Fibroblast of lung (primary cell): ENCODE measurements around the gene ZNF467. TPM values are rescaled to one million over a fixed set of nuclear protein-coding genes. Genes with fewer than 3 reads are reported as not detected.

Source experiments
- DNase-seq, 2 donors: peaks; one replicate each; pipeline versions ENCODE4 v3.0.0 to v3.0.0-alpha.2; 2010; ENCODE audit warnings: low read depth in 2 of 2
- H2AFZ ChIP-seq: 2 replicates; pipeline ENCODE4 v1.5.1; 2012; ENCODE audit warnings: low read length, control low read depth, inconsistent platforms
- H3K27ac ChIP-seq: 2 replicates; pipeline ENCODE4 v1.5.1; 2011; ENCODE audit warnings: low read length, control low read depth; ENCODE audit not compliant: insufficient read depth
- H3K27me3 ChIP-seq: 2 replicates; pipeline ENCODE4 v1.5.1; 2011; ENCODE audit warnings: mild to moderate bottlenecking, low read length; ENCODE audit not compliant: control insufficient read depth, insufficient read depth
- H3K36me3 ChIP-seq: 2 replicates; pipeline ENCODE4 v1.5.1; 2011; ENCODE audit warnings: low read length; ENCODE audit not compliant: control insufficient read depth, insufficient read depth
- H3K4me1 ChIP-seq: 2 replicates; pipeline ENCODE4 v1.5.1; 2011; ENCODE audit warnings: low read length; ENCODE audit not compliant: control insufficient read depth, insufficient read depth; ENCODE audit errors: extremely low read depth
- H3K4me2 ChIP-seq: 2 replicates; pipeline ENCODE4 v1.5.1; 2011; ENCODE audit warnings: low read length, control low read depth; ENCODE audit not compliant: insufficient read depth; ENCODE audit errors: extremely low read depth
- H3K4me3 ChIP-seq, 4 experiments: fragments of 200-600 bp in 1 of 4; sonication (generic) in 1 of 4; replicated peaks in 1 of 4; 2 replicates each; pipeline ENCODE4 v1.5.1; 2011 to 2016; ENCODE audit warnings: low read length in 4 of 4, low read depth in 3 of 4, mild to moderate bottlenecking in 3 of 4, control low read depth in 2 of 4, inconsistent platforms in 1 of 4, mixed read lengths in 1 of 4; ENCODE audit not compliant: insufficient read depth in 1 of 4; ENCODE audit errors: control extremely low read depth in 1 of 4
- H3K79me2 ChIP-seq: 2 replicates; pipeline ENCODE4 v1.5.1; 2012; ENCODE audit warnings: mild to moderate bottlenecking, low read length, inconsistent platforms; ENCODE audit not compliant: control insufficient read depth, insufficient read depth
- H3K9ac ChIP-seq: 2 replicates; pipeline ENCODE4 v1.5.1; 2011; ENCODE audit warnings: mild to moderate bottlenecking, low read length, control low read depth; ENCODE audit not compliant: insufficient read depth
- H3K9me3 ChIP-seq: 2 replicates; pipeline ENCODE4 v1.5.1; 2012; ENCODE audit warnings: low read depth, low read length; ENCODE audit not compliant: control insufficient read depth, insufficient read depth
- H4K20me1 ChIP-seq: 2 replicates; pipeline ENCODE4 v1.5.1; 2011; ENCODE audit warnings: low read length; ENCODE audit not compliant: control insufficient read depth, insufficient read depth; ENCODE audit errors: extremely low read depth
- EZH2 ChIP-seq: IDR thresholded peaks from 2 replicates; pipeline ENCODE4 v1.5.1; 2012; ENCODE audit warnings: low read length, control low read depth, mild to moderate bottlenecking; ENCODE audit errors: missing control alignments
- polyA plus RNA-seq, 2 donors: library from polyadenylated mRNA; depleted of rRNA in 1 of 2; stranded (reverse) in 1 of 2; unstranded in 1 of 2; fragments of >200 nt; gene quantifications; 2 replicates each; pipeline ENCODE4 v1.2.1, GENCODE V29; 2011 to 2012; ENCODE audit warnings: missing spikeins in 1 of 2
- total RNA-seq: library from RNA; depleted of rRNA; stranded (reverse); fragments of >200 nt; gene quantifications from 2 replicates; pipeline ENCODE4 v1.2.1, GENCODE V29; 2014
- TF ChIP-seq, protein P1 (sequence below), 2 donors: IDR thresholded peaks in 1 of 2; conservative IDR thresholded peaks in 1 of 2; 1 replicate in 1 of 2; 2 replicates in 1 of 2; pipeline ENCODE4 v1.5.1; 2011 to 2012; ENCODE audit warnings: low read length in 2 of 2, control low read depth in 1 of 2, inconsistent platforms in 1 of 2, low read depth in 1 of 2, mild to moderate bottlenecking in 1 of 2

The ZNF467 gene
- total and polyA plus RNA-seq, 2 donors (not counting 1 experiment from before 2014, with no cell fraction given) = 0.89 to 1.3 TPM

DNA sequence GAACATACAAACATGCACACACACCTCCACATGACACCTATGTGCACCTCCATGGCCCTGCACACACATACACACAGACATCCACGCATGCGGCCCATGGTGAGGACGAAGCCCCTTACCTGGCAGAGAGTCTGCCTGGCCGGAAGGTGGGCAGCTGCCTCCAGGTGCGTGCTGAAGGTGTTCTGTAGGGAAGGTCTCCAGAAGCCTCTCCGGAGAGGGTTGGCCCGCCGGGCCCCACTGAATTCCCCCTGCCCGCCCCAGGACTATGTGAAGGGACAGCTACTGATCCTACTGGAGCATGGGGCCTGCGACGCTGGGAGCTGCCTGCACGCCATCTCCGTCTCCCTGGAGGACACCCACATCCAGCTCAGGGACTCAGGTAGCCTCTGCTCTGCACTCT lies 8.5 kb upstream of the ZNF467 start:
- H3K4me1 ChIP-seq = no peaks in the 10 kb centered on the region
- no peaks in the 10 kb centered on the region for H3K9me3 ChIP-seq
- H3K27ac ChIP-seq = no peak overlapping the region
- no peaks in the 10 kb centered on the region for H3K79me2 ChIP-seq
- no peaks in the 10 kb centered on the region for H4K20me1 ChIP-seq
- no peak for DNase-seq
- no peak for TF ChIP-seq EZH2
- TF ChIP-seq, protein P1, sequence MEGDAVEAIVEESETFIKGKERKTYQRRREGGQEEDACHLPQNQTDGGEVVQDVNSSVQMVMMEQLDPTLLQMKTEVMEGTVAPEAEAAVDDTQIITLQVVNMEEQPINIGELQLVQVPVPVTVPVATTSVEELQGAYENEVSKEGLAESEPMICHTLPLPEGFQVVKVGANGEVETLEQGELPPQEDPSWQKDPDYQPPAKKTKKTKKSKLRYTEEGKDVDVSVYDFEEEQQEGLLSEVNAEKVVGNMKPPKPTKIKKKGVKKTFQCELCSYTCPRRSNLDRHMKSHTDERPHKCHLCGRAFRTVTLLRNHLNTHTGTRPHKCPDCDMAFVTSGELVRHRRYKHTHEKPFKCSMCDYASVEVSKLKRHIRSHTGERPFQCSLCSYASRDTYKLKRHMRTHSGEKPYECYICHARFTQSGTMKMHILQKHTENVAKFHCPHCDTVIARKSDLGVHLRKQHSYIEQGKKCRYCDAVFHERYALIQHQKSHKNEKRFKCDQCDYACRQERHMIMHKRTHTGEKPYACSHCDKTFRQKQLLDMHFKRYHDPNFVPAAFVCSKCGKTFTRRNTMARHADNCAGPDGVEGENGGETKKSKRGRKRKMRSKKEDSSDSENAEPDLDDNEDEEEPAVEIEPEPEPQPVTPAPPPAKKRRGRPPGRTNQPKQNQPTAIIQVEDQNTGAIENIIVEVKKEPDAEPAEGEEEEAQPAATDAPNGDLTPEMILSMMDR (conservative IDR thresholded peaks at IDR 0.05 in 1 of 2, IDR thresholded peaks at IDR 0.05 in 1 of 2; ENCODE audit: low read depth in 1 of 2, low read length in 2 of 2) = no peak
- H2AFZ ChIP-seq = no peak overlapping the region
- no peaks in the 10 kb centered on the region for H3K27me3 ChIP-seq
- H3K36me3 ChIP-seq = no peaks in the 10 kb centered on the region
- no peak overlapping the region for H3K9ac ChIP-seq
- no peak overlapping the region for H3K4me2 ChIP-seq
- H3K4me3 ChIP-seq = no peak overlapping the region

DNA sequence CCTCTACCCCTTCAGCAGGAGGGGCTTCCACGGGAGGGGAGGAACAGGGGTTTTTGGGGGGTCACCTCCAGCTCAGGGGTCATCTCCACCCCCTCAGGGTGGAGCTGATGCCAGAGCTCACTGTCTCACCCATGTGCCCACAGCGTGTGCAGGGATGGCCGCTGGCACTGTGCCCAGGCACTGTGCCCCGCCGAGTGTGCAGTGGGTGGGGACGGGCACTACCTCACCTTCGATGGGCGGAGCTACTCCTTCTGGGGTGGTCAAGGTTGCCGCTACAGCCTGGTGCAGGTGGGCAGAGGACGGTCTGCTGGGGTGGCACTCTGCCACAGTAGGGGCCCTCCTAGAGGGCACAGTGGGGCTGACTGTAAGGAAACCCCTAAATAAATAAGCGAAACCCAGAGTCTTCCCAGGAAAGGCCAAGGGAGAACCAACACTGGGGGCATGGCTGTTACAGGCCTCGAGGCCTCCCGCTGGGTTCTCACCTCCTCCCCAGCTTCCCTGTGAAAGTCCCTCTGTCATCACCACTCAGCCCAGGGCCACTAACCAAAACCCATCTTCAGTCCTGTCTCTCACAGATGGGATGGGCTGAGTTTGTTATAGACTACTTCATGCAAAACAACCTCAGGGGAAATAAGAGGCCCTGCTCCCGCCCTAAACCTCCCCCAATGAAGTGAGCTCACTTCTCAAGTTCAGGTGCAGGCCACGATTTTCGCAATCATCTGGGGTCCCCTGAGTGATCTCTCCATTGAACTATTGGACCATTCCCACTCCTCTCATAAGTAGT lies 7.4 kb upstream of the ZNF467 start:
- no peaks in the 10 kb centered on the region for H3K27me3 ChIP-seq

DNA sequence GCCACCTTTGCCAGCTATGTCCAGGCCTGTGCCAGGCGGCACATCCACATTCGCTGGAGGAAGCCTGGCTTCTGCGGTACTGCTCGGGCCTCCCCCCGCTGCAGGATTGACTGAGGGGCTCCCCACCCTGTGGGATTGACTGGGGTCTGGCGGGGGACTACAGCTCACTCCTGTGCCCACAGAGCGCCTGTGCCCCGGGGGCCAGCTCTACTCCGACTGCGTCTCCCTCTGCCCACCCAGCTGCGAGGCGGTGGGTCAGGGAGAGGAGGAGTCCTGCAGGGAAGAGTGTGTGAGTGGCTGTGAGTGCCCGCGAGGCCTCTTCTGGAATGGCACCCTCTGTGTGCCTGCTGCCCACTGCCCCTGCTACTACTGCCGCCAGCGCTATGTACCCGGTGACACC lies 6.7 kb upstream of the ZNF467 start:
- Histone ChIP-seq H3K9ac (no peak overlapping the region), H3K4me2 (no peak overlapping the region), H3K4me3 (no peak overlapping the region), H4K20me1 (no peaks in the 10 kb centered on the region), H3K27ac (no peak overlapping the region), H3K9me3 (no peaks in the 10 kb centered on the region), H3K79me2 (no peaks in the 10 kb centered on the region), H2AFZ (no peak overlapping the region), H3K36me3 (no peaks in the 10 kb centered on the region), H3K27me3 (peaks cover 3% of the 10 kb centered on the region), H3K4me1 (no peaks in the 10 kb centered on the region)
- no peak for TF ChIP-seq EZH2
- TF ChIP-seq, protein P1 (conservative IDR thresholded peaks at IDR 0.05 in 1 of 2, IDR thresholded peaks at IDR 0.05 in 1 of 2; ENCODE audit: low read depth in 1 of 2, low read length in 2 of 2) = no peak
- DNase-seq = no peak

More for the DNA sequence above, 7.4 kb upstream of the ZNF467 start:
- Histone ChIP-seq H3K79me2 (no peaks in the 10 kb centered on the region), H3K9me3 (no peaks in the 10 kb centered on the region), H4K20me1 (no peaks in the 10 kb centered on the region), H3K9ac (no peak overlapping the region), H3K27ac (no peak overlapping the region), H2AFZ (no peak overlapping the region), H3K4me3 (no peak overlapping the region), H3K36me3 (no peaks in the 10 kb centered on the region), H3K4me1 (no peaks in the 10 kb centered on the region), H3K4me2 (no peak overlapping the region)
- TF ChIP-seq EZH2 = no peak
- TF ChIP-seq, protein P1 (conservative IDR thresholded peaks at IDR 0.05 in 1 of 2, IDR thresholded peaks at IDR 0.05 in 1 of 2; ENCODE audit: low read depth in 1 of 2, low read length in 2 of 2) = no peak
- DNase-seq = no peak
